ENCODE data around the gene GP1BB.
"Not testable (repeated sequence)": the region's sequence is repeated elsewhere in the genome, so short reads cannot be mapped to it uniquely, and the experiment has no call there.

GP1BB gene

DNA sequence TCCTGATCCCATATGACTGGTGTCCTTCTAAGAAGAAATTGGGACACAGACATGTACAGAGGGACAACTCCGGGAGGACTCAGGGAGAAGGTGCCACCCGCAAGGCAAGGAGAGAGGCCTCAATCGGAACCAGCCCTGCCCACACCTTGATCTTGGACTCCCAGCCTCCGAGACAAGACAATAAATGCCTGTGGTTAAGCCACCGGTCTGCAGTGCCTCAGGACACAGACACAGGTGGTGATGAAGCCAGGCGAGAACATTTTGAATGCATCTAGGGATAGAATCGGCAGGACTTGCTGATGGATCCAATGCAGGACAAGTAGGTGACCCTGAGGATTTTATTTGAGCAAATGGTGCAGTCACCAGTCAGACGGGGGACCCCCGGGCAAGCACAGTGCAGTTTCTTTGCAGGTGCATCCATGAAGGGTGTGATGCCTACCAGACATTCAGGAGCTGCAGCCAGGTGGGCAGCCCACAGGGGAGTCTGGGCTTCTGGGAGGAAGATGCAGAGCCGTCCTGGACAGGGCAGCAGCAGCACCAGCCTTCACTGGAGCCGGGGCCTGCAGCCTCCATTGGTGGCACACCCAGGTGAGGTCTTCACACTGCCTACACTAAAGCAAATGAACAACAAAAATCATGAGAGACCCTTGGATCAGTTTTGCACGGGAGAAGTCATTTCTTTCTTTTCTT is 29.2 kb upstream of the GP1BB start:
- no peak for DNase-seq

DNA sequence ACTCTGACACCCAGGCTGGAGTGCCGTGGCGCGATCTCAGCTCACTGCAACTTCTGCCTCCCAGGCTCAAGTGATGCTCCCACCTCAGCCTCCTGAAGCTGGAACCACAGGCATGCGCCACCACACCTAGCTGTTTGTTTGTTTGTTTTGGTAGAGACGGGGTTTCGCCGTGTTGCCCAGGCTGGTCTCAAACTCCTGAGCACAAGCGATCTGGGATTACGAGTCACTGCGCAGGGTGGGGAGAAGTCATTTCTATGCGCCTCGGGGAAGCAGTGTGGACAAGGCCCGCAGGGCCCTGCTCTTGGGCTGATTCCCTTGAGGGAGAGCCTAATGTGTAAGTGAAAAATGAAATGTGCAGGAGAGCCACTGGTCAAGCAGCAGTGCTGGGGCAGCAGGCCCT is 28.6 kb upstream of the GP1BB start:
- no peak for DNase-seq

DNA sequence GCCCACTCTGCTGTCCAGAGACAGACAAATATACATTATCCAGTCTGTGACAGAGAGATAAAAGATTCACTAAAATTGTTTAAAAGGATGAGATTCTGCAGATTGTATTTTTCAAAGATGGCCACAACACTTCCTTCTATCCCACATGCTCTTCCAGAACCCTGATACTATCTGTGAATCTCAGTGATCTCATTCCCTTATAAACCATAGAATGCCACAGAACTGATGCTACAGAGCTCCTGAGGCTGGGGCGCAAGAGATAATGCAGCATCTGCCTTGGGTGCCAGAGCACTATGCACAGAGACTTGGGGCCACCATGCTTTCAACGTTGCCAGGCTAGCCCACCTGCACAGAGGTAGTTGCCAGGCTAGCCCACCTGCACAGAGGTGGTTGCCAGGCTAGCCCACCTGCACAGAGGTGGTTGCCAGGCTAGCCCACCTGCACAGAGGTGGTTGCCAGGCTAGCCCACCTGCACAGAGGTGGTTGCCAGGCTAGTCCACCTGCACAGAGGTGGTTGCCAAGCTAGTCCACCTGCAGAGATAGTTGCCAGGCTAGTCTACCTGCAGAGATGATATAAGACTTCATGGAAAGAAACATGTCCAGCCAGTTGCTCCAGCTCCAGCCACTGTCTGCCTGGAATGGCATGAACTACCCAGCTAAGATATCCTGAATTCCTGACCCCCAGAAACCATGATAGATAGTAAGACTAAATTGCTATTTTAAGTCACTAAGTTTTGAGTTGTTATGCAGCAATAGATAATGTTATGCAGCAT is 26.6 kb upstream of the GP1BB start:
- no peak for DNase-seq

DNA sequence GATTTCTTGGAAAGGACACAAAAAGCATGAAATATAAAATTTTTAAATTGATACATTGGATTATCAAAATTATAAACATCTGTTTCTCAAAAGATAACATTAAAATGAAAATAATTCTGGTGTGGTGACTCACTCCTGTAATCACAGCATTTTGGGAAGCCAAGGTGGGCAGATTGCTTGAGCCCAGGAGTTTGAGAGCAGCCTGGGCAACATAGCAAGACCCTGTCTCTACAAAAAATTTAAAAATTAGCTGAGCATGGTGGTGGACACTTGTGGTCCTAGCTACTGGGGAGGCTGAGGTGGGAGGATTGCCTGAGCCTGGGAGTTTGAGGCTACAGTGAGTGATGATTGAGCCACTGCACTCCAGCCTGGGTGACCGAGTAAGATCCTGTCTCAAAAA is 25.5 kb upstream of the GP1BB start:
- not testable (repeated sequence) for DNase-seq

DNA sequence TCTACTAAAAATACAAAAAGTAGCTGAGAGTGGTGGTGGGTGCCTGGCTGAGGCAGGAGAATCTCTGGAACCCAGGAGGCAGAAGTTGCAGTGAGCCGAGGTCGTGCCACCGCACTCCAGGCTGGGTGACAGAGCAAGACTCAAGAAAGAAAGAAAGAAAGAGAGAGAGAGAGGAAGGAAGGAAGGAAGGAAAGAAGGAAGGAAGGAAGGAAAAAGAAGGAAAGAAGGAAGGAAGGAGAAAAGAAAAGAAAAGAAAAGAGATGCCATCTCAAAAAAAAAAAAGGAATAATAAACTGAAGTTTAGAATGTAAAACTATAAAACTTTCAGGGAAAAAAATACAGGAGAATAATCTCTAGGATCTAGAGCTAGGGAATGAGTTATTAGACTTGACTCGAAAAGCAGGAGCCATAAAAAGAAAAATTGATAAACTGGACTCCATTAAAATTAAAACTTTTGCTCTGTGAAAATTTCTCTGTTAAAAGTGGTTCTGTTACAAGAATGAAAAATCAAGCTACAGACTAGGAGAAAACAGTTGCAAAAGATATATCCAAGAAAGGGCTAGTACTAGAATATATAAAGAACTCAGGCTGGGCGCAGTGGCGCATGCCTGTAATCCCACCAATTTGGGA is 22.4 kb upstream of the GP1BB start:
- DNase-seq, result no peak

DNA sequence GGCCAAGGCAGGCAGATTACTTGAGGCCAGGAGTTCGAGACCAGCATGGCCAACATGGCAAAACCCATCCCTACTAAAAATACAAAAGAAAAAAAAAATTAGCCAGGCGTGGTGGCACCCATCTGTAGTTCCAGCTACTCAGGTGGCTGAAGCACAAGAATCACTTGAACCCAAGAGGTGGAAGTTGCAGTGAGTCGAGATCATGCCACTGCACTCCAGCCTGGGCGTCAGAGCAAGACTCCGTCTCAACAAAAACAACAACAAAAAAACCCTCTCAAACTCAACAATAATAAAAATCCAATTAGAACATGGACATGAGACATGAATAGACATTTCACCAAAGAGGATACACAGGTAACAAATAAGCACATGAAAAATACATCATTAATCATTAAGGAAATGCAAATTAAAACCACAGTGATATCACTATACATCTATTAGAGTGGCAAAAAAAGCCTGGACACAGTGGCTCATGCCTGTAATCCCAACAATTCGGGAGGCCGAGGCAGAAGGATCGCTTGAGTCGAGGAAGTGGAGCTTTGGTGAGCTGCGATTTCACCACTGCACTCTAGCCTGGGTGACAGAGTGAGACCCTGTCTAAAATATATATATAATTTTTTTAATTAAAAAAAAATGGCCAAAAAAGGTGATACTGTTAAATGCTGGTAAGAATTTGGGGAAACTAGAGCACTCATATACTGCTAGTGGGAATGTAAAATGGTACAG is 21.8 kb upstream of the GP1BB start:
- no peak for DNase-seq

DNA sequence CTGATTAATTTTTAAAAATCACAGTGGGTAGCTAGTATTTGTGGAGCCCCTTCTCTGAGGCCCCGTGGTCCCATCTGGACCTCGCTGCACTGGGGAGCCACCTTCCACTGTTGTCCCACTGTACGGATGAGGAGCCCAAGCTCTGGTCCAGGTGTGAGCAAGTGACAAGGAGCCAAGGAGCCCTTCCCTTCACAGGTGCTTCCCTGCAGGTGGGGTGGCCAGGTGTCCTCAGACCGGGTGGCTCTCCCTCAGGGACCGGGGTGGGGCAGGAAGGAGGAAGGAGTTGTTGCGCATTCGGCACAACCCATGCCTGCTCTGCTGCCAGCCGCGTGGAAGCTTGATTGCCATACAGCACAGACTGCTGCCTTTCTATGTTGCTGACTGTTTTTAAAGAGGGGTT is 19.5 kb upstream of the GP1BB start:
- DNase-seq, result no peak

DNA sequence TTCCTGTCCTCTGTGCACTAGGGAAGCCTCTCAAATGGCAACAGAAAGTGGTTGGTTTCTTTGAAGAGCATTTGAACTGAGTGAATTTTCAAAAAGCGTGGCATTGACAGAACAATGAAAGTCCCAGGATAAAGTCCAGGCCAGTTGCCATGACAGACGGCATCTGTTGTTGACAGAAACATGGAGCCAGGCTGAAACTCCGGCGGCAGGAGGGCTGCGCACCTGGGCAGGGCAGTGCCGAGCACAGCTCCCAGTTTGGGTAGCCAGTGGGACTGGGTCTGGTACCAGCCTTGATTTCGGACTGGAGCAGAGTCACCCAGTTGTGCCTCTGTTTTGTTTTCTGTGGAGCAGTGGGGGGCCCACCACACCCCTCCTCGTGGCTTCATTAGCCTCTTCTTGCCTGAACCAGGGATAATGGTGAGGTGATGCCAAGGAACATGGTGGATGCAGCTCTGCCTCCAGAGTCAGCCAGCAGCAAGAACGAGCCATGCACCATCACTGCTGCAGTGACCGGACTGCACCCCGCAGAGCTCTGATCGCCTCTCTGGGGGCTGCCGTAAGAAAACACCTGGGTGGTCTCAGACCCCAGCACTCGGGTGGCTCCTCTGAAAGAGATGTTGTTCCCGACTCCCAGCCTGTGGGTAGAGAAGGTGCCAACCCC is 18.9 kb upstream of the GP1BB start:
- DNase-seq, result no peak

DNA sequence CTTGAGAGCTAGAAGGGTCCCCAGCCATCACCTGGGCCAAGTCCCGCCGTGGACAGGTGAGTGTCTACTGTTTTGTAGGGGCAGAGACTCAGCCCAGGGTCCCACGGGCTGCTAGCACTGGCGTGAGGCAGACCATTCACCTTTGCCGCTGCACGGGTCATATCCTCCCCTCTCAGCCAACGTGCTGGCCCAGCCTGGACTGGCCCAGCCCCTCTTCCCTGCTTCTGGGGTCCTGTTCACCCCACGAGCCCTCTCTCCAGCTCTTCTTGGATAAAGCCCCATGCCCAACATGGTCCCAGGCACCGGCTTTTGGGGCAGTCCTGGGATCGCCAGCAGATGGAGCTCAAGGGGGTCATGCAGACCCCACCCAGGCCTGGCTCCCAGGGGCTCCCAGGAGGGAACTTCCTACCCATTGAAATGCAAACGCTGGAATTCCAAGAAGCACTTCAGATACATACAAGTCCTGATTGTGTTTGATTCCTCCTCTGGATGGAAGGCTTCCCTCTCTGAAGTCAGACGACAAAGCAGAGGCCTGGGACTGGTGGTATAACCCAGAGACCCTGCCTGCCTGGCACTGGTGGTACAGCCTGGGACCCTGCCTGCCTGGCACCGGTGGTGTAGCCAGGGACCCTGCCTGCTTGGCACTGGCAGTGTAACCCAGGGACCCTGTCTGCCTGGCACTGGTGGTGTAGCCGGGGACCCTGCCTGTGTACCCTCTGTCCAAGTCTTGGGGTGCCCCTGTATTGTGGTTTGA is 18.0 kb upstream of the GP1BB start:
- no peak for DNase-seq

DNA sequence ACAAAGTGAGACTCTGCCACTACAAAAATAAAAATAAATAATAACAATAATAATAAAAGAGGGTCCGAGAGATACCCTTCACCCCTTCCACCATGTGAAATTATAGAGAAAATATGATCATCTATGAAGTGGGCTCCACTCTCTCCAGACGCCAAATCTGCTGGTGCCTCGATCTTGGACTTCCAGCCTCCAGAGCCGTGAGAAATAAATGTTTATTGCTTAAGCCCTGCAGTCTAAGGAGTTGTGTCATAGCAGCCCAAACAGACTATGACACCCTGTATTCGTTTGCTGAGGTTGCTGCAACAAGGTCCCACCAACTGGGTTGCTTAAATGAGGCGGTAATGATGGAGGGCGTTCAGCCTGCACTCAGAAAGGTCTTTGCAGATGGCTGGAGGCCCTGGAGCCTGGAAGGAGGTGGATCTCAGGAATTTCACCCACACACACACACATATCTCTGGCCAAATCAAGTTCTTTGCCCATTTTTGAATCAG is 16.6 kb upstream of the GP1BB start:
- no peak for DNase-seq

DNA sequence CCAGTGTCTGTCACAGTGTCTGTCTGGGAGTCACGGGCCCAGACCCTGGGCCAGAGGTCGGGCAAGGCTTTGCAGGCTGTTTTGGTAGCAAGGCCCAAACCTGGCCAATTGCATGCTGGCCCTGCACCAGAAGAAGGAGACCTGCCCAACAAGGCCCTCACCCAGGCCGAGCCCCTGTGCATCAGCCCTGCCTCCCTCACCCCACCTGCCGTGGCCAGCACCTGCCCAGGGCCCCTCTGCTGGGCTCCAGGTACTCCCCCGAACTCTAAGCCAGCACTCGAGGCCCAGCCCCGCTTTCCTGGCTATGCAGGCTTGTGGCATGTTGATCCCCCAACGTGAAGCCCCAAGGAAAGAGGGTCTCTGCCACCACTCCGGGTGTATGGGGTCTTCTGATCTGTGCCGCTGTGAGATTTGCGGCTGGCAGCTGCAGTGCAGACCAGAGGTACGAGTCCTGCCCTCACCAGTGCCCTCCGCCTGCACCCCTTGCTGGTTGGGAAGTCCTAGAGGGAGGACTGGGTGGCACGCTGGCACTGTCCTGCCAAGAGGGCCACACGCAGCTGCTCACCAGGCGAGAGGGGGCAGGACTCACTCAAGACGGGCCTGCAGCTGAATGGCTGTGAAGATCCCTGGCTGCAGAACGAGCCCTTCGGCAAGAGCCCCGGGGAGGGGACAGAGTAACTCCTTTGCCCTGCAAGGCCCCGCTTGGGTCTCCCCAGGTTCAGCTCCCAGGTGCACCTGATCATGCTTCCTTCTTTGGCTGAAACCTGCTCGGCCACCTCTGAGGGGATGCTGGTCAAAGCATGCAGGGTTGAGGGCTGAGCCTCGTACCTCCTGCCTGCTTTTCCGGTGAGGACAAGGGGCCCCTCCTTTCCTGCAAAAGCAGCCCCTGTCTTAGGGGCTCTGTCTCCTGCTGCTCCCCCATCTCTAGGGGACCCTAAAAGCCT is 15.7 kb upstream of the GP1BB start:
- no peak for DNase-seq

DNA sequence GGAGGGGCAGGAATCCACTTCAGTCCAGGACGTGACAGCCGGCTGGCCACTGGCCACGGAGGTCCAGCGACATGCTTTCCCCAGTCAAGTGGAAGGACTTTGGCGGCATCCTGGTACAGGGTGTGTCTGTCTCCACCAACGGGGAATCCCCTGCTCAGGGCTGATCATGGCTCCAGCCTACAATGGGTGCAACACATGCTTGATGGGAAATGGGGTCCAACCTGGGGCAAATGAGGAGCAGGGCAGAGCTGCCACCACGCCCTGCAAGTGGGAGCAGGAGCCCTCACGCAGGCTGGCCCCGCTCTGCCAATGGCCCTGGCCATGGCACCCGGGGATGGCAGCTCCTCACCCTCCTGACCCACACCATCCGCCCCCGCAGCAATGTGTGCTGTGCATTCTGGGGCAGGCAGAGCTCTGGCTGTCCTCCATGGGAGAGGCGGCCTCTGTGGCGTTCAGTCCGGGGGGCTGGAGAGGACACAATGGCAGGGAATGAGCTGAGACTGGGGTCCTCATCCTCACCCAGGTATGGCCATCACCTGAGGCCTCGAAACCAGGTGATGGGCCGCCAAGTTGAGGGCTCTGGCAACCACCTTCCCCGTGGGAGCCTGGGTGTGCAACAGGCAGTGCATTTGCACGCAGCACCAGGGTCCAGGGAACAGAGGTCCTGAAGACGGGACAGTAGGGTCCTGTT is 14.9 kb upstream of the GP1BB start:
- DNase-seq, result no peak

DNA sequence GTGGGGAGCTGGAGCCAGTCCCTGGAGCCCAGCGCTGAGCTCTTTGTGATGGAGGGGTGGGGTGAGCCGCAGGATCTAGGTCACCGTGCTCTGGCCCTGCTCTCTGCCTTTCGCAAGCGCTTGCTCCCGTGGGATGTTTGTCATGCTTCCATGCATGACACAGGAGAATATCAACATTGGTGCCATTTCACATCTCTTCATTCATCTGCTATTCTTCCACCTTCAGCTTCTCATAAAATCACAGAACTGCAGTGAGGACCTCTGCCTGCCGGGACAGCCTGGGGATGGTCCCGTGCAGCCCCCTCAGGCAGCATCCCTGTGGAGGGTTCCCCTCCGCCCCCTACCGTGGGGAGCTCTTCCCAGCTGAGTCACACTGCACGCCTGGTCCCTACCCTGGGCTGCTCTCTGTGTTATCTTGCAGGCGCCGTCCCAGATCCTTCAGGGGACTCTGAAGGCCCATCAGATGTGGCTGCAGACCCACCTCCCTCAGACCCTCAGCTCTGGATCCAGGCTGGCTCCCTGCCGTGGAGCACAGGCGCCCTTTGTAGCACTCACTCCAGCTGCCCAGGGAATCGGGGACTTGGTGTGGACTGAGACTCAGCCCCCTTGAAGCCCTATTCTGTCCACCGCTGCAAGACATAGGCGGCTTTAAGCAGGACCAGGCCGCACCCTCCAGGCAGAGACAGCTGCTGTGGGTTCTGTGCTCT is 14.1 kb upstream of the GP1BB start:
- DNase-seq, result no peak

DNA sequence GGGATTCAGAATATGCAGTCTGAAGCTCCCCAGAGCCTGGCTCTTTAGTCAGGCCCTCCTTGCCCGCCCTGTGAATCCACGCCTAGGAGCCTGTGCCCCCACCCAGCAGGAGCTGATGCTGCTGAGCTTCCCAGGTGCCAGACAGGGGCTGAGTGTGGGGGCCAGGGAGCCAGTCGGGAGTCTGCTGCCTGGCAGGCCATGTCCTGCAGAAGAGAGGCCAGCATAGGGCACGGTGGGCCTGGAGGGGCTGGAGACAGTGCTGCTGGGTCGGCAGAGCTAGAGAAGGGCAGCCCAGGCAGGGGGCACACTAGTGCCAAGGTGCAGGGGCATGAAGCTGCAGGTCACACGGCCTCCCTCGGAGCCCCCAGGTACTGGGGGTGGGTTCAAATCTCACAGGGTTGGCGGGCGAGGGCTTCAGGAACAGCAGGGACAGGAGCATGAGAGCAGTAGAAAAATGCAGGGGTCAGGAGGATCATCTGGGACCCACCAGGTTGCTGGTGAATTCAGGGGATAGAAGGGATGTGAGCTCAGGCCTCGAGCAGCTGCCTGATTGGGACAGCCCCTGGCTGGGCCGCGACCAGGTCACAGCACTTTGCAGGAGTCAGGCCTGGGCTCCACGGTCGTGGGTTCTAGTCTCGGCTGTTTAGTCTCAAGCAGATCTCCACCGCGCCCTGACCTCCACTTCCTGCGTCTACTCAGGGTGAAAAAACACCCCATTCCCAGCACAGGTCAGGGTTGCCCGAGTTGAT is 13.1 kb upstream of the GP1BB start:
- no peak for DNase-seq

DNA sequence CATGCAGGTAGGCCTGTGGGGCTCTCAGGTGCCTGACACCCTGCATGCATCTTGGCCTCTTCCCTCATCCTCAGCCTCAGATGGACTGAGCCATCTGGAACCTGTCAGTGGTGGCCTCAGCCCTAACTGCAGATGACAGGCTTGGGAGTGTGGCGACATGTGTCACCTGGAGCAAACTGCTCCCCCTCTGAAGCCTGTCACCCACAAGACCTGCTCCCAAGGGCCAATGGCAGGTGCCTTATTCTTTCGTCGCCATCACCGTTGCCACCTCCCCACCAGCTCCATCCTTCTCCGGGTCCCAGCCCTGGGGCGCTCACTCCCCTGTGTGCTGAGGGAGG is 12.6 kb upstream of the GP1BB start:
- DNase-seq, result no peak

DNA sequence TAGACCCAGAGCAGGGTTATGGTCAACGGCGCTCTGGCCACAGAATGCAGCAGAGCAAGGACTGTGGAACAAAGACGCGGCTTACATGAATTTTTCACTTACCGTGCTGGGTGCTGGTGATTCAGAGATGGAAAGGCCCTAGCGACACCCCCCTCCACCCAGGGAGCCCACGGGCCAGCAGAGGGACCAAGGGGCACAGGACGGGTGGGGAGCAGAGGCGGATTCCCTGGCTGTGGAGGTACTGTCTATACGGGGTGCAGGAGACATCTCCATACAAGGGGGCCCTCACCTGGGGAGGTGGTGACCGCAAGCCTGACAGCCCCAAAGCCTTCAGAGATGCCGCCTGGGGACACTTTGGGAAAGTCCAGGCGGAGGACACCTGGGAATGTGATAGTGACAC is 10.1 kb upstream of the GP1BB start:
- no peak for DNase-seq

DNA sequence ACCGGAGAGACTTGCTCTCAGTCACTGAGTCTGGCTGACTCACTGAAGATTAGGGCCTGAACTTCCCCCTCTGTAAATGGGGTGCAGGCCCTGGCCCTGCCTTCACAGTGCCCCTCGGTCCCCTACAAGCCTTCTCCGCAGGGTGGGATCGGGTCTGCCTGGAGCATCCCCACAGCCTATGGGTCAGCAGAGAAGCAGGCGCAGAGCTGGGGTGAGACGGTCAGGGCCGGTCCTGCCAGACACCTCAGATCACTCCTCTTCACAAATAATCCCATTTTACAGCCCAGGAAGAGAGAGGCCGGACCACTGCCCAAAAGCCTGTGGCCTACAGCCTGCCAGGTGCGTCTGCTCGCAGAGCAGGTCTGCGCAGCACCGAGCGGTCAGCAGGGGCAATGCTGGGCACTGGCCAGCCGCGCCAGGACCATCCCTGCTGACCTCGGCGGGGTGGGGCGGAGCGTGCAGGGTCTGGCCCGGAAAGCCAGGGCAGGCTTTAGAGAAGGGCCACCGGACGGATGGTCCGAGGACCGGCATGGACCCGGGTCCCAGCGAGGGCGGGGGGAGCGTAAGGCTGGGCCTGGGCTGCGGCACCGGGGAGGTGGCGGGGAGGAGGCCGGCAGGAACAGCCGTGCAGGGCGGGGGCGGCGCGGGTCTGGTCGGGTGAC is 9.6 kb upstream of the GP1BB start:
- peak in 1 of 3 donors; percentile 43 for DNase-seq

Data from suppressor macrophage treated with lipopolysaccharide for 1 hour (primary cell).